ENCODE data around the gene REPIN1.

DNA sequence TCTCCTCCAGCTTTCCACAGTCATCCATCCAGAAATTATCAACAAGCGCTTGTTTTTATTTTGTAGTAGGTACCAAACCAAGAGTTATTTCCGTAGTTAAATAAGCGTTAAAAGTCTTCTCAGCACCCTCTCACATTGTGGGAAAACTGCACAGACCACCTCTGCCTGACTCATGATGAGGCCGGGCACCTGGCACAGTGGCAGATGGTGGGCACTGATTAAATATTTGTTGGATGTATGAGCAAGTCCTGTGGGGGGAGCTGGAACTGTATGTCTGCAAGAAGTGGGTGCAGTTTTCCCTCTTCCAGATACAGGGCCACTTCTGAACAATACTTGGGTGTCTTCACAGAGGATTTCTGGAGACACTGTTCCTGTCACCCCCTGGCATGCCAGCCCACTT lies 5.3 kb upstream of the REPIN1 start:
- TF ChIP-seq CTCF (IDR thresholded peaks at IDR 0.05; ENCODE audit: borderline replicate concordance, extremely low read depth, low read length, poor library complexity, severe bottlenecking) (peak; percentile 56), EZH2 (IDR thresholded peaks at IDR 0.05; ENCODE audit: borderline replicate concordance, low read depth, low read length, severe bottlenecking) (no peak)

Measured in DND-41 (cell line).